Activated CD4-positive, alpha-beta T cell treated with anti-CD3 and anti-CD28 coated beads, Interleukin-2, Interleukin-4, amounts not matched to agents 100 ng/mL and 50 ng/mL, durations not matched to agents 16 hours and 8 hours (primary cell): Measurements from ENCODE around the gene DNAJB11.
"Not testable (repeated sequence)": the region's sequence is repeated elsewhere in the genome, so short reads cannot be mapped to it uniquely, and the experiment has no call there.

ENCODE experiments used
- DNase-seq: peaks from one replicate; pipeline ENCODE4 v3.0.0-alpha.2; 2020; ENCODE audit warnings: low spot score

The DNAJB11 gene

GRCh38 chr3:186552408-186553031 is 18.0 kb upstream of the DNAJB11 start:
- DNase-seq: no peak

DNA sequence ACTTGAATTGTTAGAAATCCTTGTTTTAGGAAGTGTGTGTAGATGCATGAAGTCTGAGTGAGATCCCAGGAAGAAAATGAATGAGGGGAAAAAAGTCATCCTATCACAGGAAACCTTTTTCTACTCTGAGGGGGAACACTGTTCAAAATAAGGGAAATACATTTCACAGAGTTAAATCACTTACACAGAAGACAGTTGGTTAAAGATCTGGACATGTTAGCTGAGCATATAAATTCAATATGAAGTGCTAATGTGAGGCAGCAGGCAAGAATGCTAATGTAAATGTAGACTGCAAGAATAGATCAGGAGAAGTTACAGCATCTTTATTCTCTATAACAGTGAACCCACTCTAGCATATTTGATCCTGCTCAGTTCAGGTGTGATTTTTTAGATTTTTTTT is 5.9 kb upstream of the DNAJB11 start:
- DNase-seq: no peak

DNA sequence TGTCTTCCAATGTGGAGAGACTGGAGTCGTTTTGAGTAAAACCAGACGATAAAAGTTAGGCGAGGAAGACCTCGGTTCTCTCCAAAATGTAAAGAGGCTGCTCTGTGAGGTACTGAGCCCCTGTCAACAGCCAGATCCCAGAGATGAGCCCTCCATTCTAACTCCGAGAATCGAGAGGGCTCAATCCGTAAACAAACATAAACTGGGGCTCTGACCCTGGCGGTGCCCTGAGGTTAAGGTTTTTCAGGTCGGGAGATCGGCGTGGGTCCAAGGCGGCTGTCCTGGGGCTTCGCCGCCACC is 3.8 kb upstream of the DNAJB11 start:
- DNase-seq: no peak

GRCh38 chr3:186567072-186567921 is 3.2 kb upstream of the DNAJB11 start, which contains the start of gene TBCCD1:
Gene TBCCD1, minus strand, starts transcription at chr3:186567339. Its CDS starts 3,010 bp downstream, at chr3:186564329.
- DNase-seq: peak; percentile 94

DNA sequence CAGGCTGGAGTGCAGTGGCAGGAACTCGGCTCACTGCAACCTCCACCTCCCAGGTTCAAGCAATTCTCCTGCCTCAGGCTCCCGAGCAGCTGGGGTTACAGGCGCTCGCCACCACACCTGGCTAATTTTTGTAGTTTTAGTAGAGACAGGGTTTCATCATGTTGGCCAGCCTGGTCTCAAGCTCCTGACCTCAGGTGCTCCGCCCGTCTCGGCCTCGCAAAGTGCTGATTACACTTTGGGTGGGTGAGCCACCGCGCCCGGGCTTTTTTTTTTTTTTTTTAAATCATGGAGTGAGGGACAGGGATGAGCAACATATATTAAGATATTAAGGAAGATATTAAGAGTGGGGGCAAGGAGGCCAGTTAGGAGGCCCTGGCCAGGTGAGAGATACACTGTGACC is 1.2 kb upstream of the DNAJB11 start:
- not testable (repeated sequence) for DNase-seq

DNA sequence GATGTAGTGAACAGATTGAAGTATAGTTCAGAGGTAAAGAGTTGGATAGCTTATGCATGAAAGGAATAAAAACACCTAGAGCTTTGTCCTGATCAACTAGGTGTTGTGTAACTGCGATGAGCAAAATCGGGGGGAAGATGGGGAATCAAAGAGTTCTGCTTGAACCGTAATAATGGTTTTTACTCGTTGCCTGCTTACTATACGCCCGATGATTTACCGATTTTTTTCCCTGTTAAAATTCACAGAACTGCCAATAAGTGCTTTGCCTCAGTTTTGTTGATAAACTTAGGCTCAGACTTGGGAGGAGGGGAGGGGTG is 783 bp upstream of the DNAJB11 start:
- no peak for DNase-seq

DNA sequence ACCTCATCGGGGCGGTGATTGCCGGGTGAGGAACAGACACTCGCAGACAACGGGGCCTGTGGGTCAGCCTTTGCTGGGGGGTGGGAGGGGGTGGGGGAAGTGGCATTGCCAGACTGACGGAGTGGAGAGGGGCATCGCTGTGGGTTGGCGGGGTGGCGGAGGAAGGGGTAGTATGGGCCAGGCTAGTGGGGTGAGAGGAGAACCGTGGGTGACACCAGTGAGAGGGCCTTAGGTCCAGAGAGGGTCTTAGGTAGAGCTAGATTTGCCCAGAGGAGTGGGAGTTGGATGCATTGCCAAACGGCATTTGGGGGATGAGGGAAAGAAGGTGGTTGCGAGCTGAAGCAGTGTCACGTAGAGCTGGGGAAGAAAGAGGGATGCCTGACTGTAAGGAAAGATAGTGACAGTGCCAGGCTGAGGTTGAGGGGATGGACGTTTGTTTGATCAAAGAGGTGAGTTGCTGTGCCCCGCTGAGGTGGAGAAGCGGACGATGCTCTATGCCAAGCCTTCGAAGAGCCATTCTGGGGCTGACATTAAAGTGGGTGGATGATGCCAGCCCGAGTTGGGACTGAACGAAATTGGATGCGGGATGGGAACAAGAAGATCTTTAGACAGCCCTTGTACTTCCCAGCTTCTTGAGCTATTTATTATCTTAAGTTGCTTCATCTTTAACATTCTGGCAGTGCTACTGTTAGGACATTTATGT is 572 bp downstream of the DNAJB11 start:
- no peak for DNase-seq

- no peak for DNase-seq
Observed at GRCh38 chr3:186571644-186572013, 1.1 kb downstream of the DNAJB11 start.

DNA sequence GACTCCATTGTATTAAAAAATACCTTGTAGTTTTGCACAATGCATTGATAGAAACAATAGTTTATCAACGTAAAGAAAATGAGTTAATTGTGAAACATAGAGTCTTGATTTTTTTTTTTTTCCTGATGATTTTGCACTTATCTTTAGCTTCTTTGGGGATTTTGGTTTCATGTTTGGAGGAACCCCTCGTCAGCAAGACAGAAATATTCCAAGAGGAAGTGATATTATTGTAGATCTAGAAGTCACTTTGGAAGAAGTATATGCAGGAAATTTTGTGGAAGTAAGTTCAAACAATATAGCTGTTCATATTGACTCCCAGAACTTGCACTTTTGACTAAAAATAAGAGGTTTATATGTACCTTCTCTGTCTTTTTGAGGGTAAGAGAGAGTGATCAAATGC is 7.0 kb downstream of the DNAJB11 start:
- DNase-seq: no peak

GRCh38 chr3:186580785-186581184 is 10.3 kb downstream of the DNAJB11 start:
- no peak for DNase-seq

DNA sequence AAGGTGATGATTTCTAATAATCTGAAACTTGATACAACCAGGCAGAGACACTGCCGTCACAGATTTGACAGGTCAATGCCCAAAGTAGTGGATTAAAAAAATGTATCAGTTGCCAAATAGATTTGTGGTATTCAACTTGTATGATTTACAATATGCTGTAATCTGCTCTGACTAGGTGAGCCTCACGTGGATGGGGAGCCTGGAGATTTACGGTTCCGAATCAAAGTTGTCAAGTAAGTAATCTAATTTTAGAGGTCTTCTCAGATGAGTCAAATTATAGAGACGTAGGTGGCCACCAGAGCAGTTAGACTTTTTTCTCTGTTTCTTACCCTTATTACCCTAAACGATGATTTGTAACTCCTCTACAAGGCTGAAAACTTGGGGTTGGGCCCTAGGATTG is 12.0 kb downstream of the DNAJB11 start:
- no peak for DNase-seq

DNA sequence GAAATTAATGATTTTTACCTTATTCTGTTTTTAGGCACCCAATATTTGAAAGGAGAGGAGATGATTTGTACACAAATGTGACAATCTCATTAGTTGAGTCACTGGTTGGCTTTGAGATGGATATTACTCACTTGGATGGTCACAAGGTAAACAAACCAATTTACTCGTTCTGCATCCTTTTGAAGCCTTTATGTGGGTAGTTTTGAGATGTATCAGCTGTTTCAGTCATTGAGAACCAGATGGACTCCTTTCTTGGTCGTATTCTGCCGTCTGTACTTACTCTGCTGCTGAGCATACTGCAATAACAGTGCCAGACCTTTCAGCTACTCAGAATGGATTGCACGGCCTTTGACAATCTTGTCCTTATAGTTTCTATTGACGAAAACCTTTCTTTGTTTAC is 13.3 kb downstream of the DNAJB11 start:
- no peak for DNase-seq

GRCh38 chr3:186586245-186586644 is 15.7 kb downstream of the DNAJB11 start:
- not testable (repeated sequence) for DNase-seq

DNA sequence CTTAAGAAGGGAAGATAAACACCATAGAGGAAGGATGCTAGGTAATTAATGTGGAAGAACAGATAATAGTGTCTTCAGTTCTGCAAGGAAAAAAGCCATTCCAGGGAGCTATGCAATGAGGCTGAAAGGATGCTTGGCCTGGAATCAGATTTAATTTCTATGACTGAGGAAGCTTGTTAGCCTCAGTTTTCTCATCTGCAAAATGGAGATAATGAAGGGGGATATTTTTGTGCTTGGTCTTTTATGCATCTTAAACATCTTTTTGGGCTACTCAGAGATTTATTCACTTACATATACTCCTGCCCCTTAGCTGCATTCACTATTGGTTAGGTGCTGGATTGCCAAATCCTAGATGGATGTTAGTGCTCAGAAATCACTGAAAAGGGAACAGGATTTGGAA is 16.7 kb downstream of the DNAJB11 start:
- DNase-seq: no peak

DNA sequence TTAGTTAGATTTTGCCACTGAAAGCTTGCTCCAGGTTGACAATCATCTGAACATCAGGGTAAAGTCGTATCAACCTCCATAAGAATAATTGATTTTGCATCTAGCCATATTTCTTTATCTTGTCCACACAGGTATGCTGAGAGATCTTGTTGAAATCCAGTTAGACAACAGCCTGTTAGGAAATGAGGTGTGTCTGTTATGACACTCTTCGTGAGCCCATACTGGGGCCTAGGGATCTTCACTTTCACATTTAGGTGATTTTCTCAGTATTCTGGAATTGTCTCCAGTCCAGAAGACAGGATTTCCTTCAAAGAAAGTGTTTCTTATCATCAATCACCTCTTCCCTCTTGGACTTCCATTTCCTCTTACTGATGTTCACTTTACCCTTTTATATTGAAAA is 18.1 kb downstream of the DNAJB11 start:
- peak; percentile 34 for DNase-seq

GRCh38 chr3:186589121-186589520 is 18.6 kb downstream of the DNAJB11 start:
- DNase-seq: no peak

DNA sequence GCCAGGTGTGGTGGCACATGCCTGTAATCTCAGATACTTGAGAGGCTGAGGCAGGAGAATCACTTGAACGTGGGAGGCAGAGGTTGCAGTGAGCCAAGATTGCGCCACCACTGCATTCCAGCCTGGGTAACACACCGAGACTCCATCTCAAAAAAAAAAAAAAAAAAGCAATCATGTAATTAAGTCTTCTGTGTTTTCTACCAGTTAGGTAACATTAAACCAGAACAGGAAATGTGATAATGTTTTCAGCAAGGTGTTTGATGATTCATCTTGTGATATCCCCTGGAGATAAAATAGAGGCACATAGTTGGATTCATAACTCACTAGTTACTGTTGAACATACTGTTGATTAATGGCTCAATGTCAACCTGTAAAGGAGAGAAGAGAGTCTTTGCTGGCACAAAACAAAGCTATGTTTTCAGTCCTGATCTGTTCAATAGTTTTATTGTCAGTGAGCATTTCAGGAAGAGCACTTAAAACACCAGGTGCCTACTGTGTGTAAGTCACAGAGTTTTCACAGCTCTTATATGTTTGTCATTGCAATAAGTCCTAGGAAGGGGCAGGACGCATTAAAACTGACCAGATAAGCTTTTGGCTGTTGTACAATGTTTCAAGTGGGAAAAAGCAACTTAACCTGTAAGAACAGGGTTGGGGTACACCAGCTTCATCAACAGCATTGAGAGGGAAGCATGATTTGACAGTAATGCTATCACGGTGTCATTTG is 19.5 kb downstream of the DNAJB11 start:
- DNase-seq: peak; percentile 42

DNA sequence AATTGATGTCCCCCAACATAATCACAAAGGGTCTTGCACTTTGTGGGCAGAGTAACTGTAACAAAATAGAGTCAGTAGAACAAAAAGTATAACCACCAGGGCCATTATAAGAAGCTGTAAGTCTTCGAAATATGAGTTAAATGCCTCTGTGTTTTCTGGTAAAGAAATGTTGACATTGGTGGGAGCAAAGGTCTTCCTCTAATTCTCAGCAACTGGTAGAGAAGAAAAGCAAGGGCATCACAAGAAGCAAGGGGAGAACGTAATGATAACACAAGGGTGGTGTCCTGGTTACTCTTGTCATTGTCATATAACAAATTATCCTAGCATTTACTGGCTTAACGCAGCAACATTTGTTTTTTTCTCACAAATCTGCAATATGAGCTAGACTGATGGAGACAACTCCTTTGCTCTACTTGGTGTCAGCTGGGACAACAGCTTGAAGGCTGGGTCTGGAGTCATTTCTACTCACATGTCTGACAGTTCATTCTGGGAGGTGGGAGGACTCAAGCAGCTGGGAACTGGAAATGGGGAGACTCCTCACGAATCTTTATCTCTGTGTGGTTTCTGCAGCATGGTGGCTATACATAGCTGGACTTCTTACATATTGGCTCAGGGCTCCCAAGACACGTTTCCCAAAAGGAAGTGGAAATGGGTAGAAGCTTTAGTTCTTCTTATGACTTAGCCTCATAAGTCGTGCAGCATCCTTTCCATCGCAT is 20.2 kb downstream of the DNAJB11 start:
- DNase-seq: no peak

GRCh38 chr3:186592682-186593081 is 22.2 kb downstream of the DNAJB11 start:
- DNase-seq: no peak

DNA sequence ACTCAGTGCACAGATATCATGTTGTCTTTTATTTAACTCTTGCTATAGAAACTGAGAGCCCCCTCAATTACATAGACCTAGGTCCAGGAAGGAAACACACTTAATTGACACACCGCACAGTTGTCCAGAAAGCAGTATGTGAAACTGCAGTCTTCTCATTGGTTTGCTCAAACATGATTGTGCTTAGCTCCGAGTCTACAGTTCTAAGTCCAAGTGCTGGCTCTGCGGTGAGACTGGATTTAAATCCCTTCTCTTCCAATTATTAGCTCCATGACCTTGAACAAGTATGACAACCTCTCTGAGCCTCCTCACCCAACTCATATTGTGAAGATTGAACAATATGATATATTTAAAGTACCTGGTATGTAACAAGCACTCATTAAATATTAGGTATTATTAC is 23.3 kb downstream of the DNAJB11 start:
- DNase-seq: no peak

DNA sequence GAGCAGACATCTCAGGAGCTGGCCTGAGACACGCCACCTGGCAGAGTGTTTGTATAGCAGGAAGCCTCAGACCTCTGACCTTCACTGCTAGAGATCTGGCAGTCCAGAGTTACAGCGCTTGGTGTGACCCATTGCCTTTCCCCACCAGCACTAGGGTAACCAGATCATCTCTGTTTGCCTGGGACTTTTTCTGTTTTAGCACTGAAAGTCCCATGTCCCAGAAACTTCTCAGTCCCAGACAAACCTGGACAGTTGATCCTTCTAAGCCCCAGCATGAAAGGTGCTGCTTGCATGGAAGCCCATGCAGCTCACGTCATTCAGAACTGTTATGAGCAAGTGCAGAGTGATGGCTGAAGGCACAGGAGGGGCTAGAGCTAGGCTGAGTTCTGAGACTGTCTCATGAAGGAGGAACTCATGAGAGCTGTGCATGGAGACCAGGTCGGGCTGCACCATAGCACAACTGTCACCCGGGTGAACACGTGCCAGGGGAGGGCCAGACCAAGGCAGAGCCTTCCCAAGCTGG is 24.1 kb downstream of the DNAJB11 start:
- no peak for DNase-seq
